CD14-positive monocyte (primary cell): Measurements from ENCODE around the gene HMGXB3. TPM values are rescaled to one million over a fixed set of nuclear protein-coding genes. Genes with fewer than 3 reads are reported as not detected.
A peak's percentile ranks its signal among the peaks of the same experiment; 100 is the strongest.

Experiments used
- DNase-seq, 3 donors: peaks; one replicate each; pipeline ENCODE4 v3.0.0-alpha.2; 2011 to 2022
- H2AFZ ChIP-seq: 2 replicates; pipeline ENCODE4 v1.6.0; 2012; ENCODE audit warnings: mild to moderate bottlenecking, low read depth, low read length, inconsistent platforms; ENCODE audit not compliant: insufficient read depth, poor library complexity, severe bottlenecking
- H3K27ac ChIP-seq, 2 donors: 1 replicate in 1 of 2; 2 replicates in 1 of 2; pipeline ENCODE4 v1.5.1; 2012 to 2013; ENCODE audit warnings: low read length in 2 of 2, control low read depth in 1 of 2, inconsistent platforms in 1 of 2, low read depth in 1 of 2, mild to moderate bottlenecking in 1 of 2
- H3K27me3 ChIP-seq, 2 donors: one replicate each; pipeline versions ENCODE4 v1.6.0 to v1.6.1; 2011 to 2013; ENCODE audit warnings: low read length in 2 of 2; ENCODE audit not compliant: control insufficient read depth in 2 of 2, insufficient read depth in 2 of 2
- H3K36me3 ChIP-seq, 2 donors: replicated peaks in 1 of 2; 1 replicate in 1 of 2; 2 replicates in 1 of 2; pipeline versions ENCODE4 v1.5.1 to v1.6.1; 2012 to 2013; ENCODE audit warnings: low read length in 2 of 2, control low read depth in 1 of 2, inconsistent platforms in 1 of 2, mild to moderate bottlenecking in 1 of 2; ENCODE audit not compliant: insufficient read depth in 2 of 2, control insufficient read depth in 1 of 2
- H3K4me1 ChIP-seq, 2 donors: 1 replicate in 1 of 2; 2 replicates in 1 of 2; pipeline versions ENCODE4 v1.5.1 to v1.6.1; 2012 to 2013; ENCODE audit warnings: low read length in 2 of 2, control low read depth in 1 of 2, inconsistent platforms in 1 of 2, mild to moderate bottlenecking in 1 of 2, moderate library complexity in 1 of 2; ENCODE audit not compliant: insufficient read depth in 2 of 2, control insufficient read depth in 1 of 2
- H3K4me2 ChIP-seq: replicated peaks from 2 replicates; pipeline ENCODE3; 2012; ENCODE audit warnings: low read length, moderate library complexity, mild to moderate bottlenecking; ENCODE audit not compliant: poor library complexity, severe bottlenecking; ENCODE audit errors: extremely low read depth
- H3K4me3 ChIP-seq, 3 experiments: fragments of 200-600 bp in 1 of 3; sonication (generic) in 1 of 3; replicated peaks in 1 of 3; 1 replicate in 2 of 3; 2 replicates in 1 of 3; pipeline ENCODE4 v1.5.1; 2011 to 2013; ENCODE audit warnings: low read length in 3 of 3, mild to moderate bottlenecking in 3 of 3, control low read depth in 2 of 3, low read depth in 2 of 3, inconsistent platforms in 1 of 3, moderate library complexity in 1 of 3
- H3K79me2 ChIP-seq: 2 replicates; pipeline ENCODE4 v1.6.0; 2012; ENCODE audit warnings: mild to moderate bottlenecking, control low read depth, inconsistent platforms, low read length, moderate library complexity; ENCODE audit not compliant: insufficient read depth
- H3K9ac ChIP-seq: 2 replicates; pipeline ENCODE4 v1.6.0; 2017; ENCODE audit warnings: low read length, mild to moderate bottlenecking; ENCODE audit not compliant: insufficient read depth, poor library complexity, severe bottlenecking
- H3K9me3 ChIP-seq, 2 donors: replicated peaks in 1 of 2; 1 replicate in 1 of 2; 2 replicates in 1 of 2; pipeline versions ENCODE4 v1.5.1 to v1.6.1; 2012 to 2013; ENCODE audit warnings: low read length in 2 of 2, control low read depth in 1 of 2; ENCODE audit not compliant: control insufficient read depth in 1 of 2, insufficient read depth in 1 of 2
- H4K20me1 ChIP-seq: 2 replicates; pipeline ENCODE4 v1.6.0; 2012; ENCODE audit warnings: mild to moderate bottlenecking, low read length, control low read depth, moderate library complexity; ENCODE audit not compliant: insufficient read depth
- H3K27ac Mint-ChIP-seq, 7 donors: one replicate each; pipeline ENCODE4 v1.8.0; 2020; ENCODE audit warnings: mild to moderate bottlenecking in 7 of 7, mixed read lengths in 7 of 7, moderate library complexity in 6 of 7, inconsistent platforms in 2 of 7
- H3K27me3 Mint-ChIP-seq, 3 donors: one replicate each; pipeline ENCODE4 v1.8.0; 2021 to 2022; ENCODE audit warnings: low read depth in 3 of 3, mild to moderate bottlenecking in 3 of 3, mixed read lengths in 3 of 3, moderate library complexity in 3 of 3, inconsistent platforms in 1 of 3
- H3K36me3 Mint-ChIP-seq, 2 donors: one replicate each; pipeline ENCODE4 v1.8.0; 2020; ENCODE audit warnings: mixed read lengths in 2 of 2, inconsistent platforms in 1 of 2, mild to moderate bottlenecking in 1 of 2
- H3K4me1 Mint-ChIP-seq: one replicate; pipeline ENCODE4 v1.8.0; 2020; ENCODE audit warnings: mild to moderate bottlenecking, mixed read lengths
- H3K4me3 Mint-ChIP-seq, 2 donors: one replicate each; pipeline ENCODE4 v1.8.0; 2020; ENCODE audit warnings: mild to moderate bottlenecking in 2 of 2, mixed read lengths in 2 of 2, moderate library complexity in 1 of 2
- H3K9me3 Mint-ChIP-seq, 7 donors: one replicate each; pipeline ENCODE4 v1.8.0; 2020 to 2022; ENCODE audit warnings: mixed read lengths in 7 of 7, mild to moderate bottlenecking in 6 of 7, moderate library complexity in 6 of 7, inconsistent platforms in 2 of 7
- WGBS: methylation state at CpG from one replicate; pipeline ENCODE4 v1.1.5; 2013; ENCODE audit warnings: missing lambda C conversion rate; ENCODE audit not compliant: insufficient coverage; 5-methylcytosine and 5-hydroxymethylcytosine counted together
- intact Hi-C, 2 donors: fragments of 100-400 bp; cut with micrococcal nuclease; formaldehyde crosslinking; loops; one replicate each; pipeline versions ENCODE4 v1.15.0 to v1.15.1; 2023
- polyA plus RNA-seq, 3 donors: library from polyadenylated mRNA; depleted of rRNA in 1 of 3; unstranded in 2 of 3; stranded (reverse) in 1 of 3; fragments of 300-500 nt in 2 of 3; fragments of >200 nt in 1 of 3; fragmentation: Illumina TruSeq in 2 of 3; gene quantifications; 1 replicate in 2 of 3; 2 replicates in 1 of 3; pipeline ENCODE4 v1.2.3, GENCODE V29; 2012 to 2021
- TF ChIP-seq, protein P1 (sequence below): fragments of 200-600 bp; IDR thresholded peaks from one replicate; pipeline ENCODE4 v1.8.0; 2022; ENCODE audit warnings: antibody characterized with exemption, mild to moderate bottlenecking

Gene HMGXB3
- polyA plus RNA-seq, 3 donors = 3.1 to 22.9 (median 6.2) TPM

DNA sequence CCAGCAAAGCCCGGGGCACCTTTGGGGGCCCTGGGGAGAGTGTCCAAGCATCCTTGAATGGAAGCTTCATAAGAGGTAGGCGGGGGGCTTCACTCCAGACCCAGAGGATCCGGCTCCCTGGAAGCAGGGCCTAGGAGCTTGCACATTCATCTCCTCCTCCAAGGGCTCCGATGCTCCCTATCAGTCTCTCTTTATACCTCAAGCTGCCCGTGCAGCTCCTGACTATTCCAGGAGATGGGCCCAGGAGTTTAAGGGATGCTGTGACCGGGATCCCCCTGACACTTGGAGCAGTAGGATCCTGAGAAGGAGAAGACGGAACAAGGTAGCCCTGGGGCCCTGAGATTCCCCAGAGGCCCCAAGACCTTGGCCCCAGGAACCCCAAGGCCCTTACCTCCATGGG is 59.9 kb downstream of the HMGXB3 start:
- peaks cover 63% of the 10 kb centered on the region in 2 donors for H3K4me1 ChIP-seq
- H3K79me2 ChIP-seq = peaks cover 62% of the 10 kb centered on the region
- H4K20me1 ChIP-seq = peaks cover 98% of the 10 kb centered on the region
- no peaks in the 10 kb centered on the region for H3K9me3 ChIP-seq
- Mint-ChIP-seq H3K36me3 (peaks cover 87 to 99% of the 10 kb centered on the region in 2 donors), H3K27me3 (peaks cover 0 to 2% (median 0%) of the 10 kb centered on the region in 3 donors), H3K4me1 (peaks cover 60% of the 10 kb centered on the region), H3K4me3 (no peak overlapping the region), H3K9me3 (peaks cover 0 to 3% (median 0%) of the 10 kb centered on the region in 7 donors), H3K27ac (peak overlapping the region; percentile 98 to 100 (median 99))
- no peak overlapping the region for H3K4me2 ChIP-seq
- no peaks in the 10 kb centered on the region for H3K27me3 ChIP-seq
- intact Hi-C loops = loop anchor here in 1 of 2 donors (10.0 kb wide), 1 partner anchor 704 kb away; no protein-coding TSS in a partner anchor
- H3K9ac ChIP-seq = no peak overlapping the region
- no peak for DNase-seq
- WGBS = 100% methylated on average over 5 of the region's 7 CpGs
- H3K36me3 ChIP-seq = peaks cover 90 to 93% of the 10 kb centered on the region in 2 donors
- TF ChIP-seq, protein P1, sequence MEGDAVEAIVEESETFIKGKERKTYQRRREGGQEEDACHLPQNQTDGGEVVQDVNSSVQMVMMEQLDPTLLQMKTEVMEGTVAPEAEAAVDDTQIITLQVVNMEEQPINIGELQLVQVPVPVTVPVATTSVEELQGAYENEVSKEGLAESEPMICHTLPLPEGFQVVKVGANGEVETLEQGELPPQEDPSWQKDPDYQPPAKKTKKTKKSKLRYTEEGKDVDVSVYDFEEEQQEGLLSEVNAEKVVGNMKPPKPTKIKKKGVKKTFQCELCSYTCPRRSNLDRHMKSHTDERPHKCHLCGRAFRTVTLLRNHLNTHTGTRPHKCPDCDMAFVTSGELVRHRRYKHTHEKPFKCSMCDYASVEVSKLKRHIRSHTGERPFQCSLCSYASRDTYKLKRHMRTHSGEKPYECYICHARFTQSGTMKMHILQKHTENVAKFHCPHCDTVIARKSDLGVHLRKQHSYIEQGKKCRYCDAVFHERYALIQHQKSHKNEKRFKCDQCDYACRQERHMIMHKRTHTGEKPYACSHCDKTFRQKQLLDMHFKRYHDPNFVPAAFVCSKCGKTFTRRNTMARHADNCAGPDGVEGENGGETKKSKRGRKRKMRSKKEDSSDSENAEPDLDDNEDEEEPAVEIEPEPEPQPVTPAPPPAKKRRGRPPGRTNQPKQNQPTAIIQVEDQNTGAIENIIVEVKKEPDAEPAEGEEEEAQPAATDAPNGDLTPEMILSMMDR = no peak
- no peak overlapping the region for H3K4me3 ChIP-seq
- H2AFZ ChIP-seq = no peak overlapping the region
- peak overlapping the region; percentile 92 to 97 for H3K27ac ChIP-seq

DNA sequence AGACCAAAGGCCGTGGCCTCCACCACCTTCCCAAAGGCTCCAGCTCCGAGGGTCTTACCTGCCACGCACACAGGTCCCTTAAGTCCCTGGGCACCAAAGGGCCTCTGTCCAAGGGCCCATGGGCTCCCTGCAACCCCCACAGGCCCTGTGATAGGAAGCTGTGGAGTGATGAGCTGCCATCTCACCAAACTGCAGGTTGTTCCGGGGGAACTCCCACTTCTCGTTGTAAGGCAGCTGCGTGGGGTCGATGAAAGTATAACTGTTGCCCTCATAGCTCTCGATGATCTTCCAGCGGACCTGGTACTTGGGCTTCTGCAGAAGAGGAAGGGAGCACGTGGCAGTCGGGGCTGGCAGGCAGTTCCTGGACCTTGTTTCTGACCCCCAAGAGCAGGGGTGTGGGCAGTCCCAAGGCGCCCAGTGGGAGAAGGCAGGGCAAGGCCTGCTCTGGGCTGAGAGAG is 61.0 kb downstream of the HMGXB3 start:
- Histone ChIP-seq H3K27me3 (no peaks in the 10 kb centered on the region), H3K27ac (peak overlapping the region; percentile 17 to 97), H3K9ac (no peak overlapping the region), H3K79me2 (peaks cover 65% of the 10 kb centered on the region), H3K36me3 (peaks cover 90 to 93% of the 10 kb centered on the region in 2 donors), H3K9me3 (no peaks in the 10 kb centered on the region), H3K4me2 (no peak overlapping the region), H3K4me3 (no peak overlapping the region), H3K4me1 (peaks cover 74% of the 10 kb centered on the region in 2 donors), H4K20me1 (peaks cover 98% of the 10 kb centered on the region), H2AFZ (no peak overlapping the region)
- H3K27me3 Mint-ChIP-seq = peaks cover 0 to 2% (median 0%) of the 10 kb centered on the region in 3 donors
- peaks cover 71% of the 10 kb centered on the region for H3K4me1 Mint-ChIP-seq
- 81% methylated on average over 9 of the region's 12 CpGs for WGBS
- peak overlapping the region in 6 of 7 donors; percentile 11 to 100 (median 71) for H3K27ac Mint-ChIP-seq
- H3K9me3 Mint-ChIP-seq = peaks cover 0 to 3% (median 0%) of the 10 kb centered on the region in 7 donors
- intact Hi-C loops = loop anchor here in 1 of 2 donors (10.0 kb wide), 1 partner anchor 703 kb away; no protein-coding TSS in a partner anchor
- DNase-seq = no peak
- peak overlapping the region in 1 of 2 donors; percentile 41 for H3K4me3 Mint-ChIP-seq
- TF ChIP-seq, protein P1 = no peak
- peaks cover 83 to 99% of the 10 kb centered on the region in 2 donors for H3K36me3 Mint-ChIP-seq
